Lower lobe of right lung (tissue), 2 donors: ENCODE data around the gene LATS2. TPM values are rescaled to one million over a fixed set of nuclear protein-coding genes. Genes with fewer than 3 reads are reported as not detected.

Source experiments
- ATAC-seq, 2 donors: fragments of 200-7000 bp; cut with Tn5 transposase; one replicate each; pipeline ENCODE4 v1.9.1; 2020 to 2022; ENCODE audit warnings: mild to moderate bottlenecking in 2 of 2, moderate library complexity in 2 of 2
- DNase-seq: peaks from one replicate; pipeline ENCODE4 v3.0.0-alpha.2; 2020
- H3K27ac ChIP-seq: fragments of 200-600 bp; one replicate; pipeline ENCODE4 v1.8.0; 2022
- H3K27me3 ChIP-seq: fragments of 200-600 bp; one replicate; pipeline ENCODE4 v1.8.0; 2022; ENCODE audit warnings: low read depth
- H3K36me3 ChIP-seq: fragments of 200-600 bp; one replicate; pipeline ENCODE4 v1.8.0; 2022; ENCODE audit warnings: mild to moderate bottlenecking
- H3K4me1 ChIP-seq: fragments of 200-600 bp; one replicate; pipeline ENCODE4 v1.8.0; 2022
- H3K4me3 ChIP-seq: fragments of 200-600 bp; one replicate; pipeline ENCODE4 v1.8.0; 2022; ENCODE audit warnings: mild to moderate bottlenecking
- H3K9me3 ChIP-seq: fragments of 200-600 bp; one replicate; pipeline ENCODE4 v1.8.0; 2022
- CTCF ChIP-seq: fragments of 200-600 bp; IDR thresholded peaks from one replicate; pipeline ENCODE4 v1.8.0; 2022; ENCODE audit warnings: antibody characterized with exemption, mild to moderate bottlenecking
- intact Hi-C: fragments of 100-400 bp; cut with DNase I; formaldehyde crosslinking; loops from one replicate; pipeline ENCODE4 v1.11.0; 2022
- total RNA-seq: library from RNA; stranded (reverse); fragmentation: NEBNext Ultra II Directional; extraction: Animal tissue kit (Norgen Biotek cat#: 25700); gene quantifications from one replicate; pipeline ENCODE4 v1.2.1, GENCODE V29; 2021
- donor health status: DM: no; HTN: yes; CAD: no; lungs with severe emphysema.

The LATS2 gene
- total RNA-seq, 1 donor from 2014 or later = 26.1 TPM

DNA sequence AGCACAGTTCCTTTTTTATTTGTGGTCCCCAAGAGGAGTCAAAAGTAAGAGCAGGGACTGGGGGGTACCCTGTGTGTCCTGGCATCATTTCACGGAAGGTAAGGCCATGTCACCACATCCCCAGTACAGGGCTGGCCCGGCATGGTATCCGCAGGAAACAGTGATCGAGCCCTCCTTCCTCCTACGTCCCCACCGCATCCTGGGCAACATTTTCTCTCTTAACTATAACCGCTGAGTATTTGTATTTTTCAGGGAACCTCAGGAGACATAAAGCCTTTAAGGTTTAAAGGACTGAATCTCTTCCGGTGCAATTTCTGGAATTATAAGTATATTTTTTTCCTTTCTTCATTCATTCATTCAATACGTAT, 13.6 kb upstream of the LATS2 start:
- Histone ChIP-seq H3K4me1 (peaks cover 21% of the 10 kb centered on the region), H3K36me3 (no peaks in the 10 kb centered on the region), H3K27ac (peak overlapping the region; percentile 84), H3K4me3 (peak overlapping the region; percentile 65), H3K9me3 (no peaks in the 10 kb centered on the region), H3K27me3 (no peaks in the 10 kb centered on the region)
- DNase-seq = no peak
- ATAC-seq = peak; percentile 47 to 77
- TF ChIP-seq CTCF = no peak
- intact Hi-C loops = no loop called here

DNA sequence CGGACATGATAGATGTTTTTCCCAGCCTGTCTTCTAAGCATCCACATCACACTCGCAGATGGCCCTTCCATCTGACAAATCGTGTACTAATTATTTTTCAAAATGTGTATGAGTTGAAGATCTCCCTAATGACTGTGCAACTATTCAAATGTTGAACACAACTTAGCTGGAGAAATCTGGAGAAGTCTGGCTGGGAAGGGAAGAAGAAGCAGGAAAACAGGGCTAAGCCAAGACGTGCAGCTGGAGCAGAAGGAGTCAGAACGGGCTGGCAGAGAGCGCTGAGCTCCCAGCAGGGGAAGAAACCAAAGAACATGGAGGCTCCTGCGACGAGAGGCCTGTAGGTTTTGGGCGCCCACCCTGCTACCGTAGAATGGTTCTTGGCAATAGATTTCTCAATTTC, 13.2 kb upstream of the LATS2 start:
- intact Hi-C loops = no loop called here
- no peak overlapping the region for H3K4me3 ChIP-seq
- H3K9me3 ChIP-seq = no peaks in the 10 kb centered on the region
- DNase-seq (no peak), ATAC-seq (no peak)
- TF ChIP-seq CTCF = no peak
- H3K27me3 ChIP-seq = no peaks in the 10 kb centered on the region
- H3K36me3 ChIP-seq = no peaks in the 10 kb centered on the region
- peaks cover 21% of the 10 kb centered on the region for H3K4me1 ChIP-seq
- H3K27ac ChIP-seq = peak overlapping the region; percentile 84

DNA sequence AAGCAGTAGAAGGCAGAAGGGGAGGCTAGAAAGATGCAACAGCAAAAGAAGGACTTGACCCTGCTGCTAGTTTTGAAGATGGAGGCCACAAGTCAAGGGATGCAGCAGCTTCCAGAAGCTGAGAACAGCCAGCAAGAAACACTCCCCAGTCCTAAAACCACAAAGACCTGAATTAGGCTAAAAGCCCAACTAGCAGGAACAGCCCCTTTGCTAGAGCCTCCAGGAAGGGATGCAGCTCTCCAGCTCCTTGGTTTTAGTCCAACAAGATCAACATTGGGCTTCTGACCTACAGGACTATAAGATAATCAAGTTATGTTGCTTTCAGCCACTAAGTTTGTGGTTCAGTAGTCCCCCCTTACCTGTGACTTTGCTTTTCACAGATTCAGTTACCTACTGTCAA, 10.5 kb upstream of the LATS2 start:
- H3K27ac ChIP-seq = no peak overlapping the region
- peaks cover 26% of the 10 kb centered on the region for H3K4me1 ChIP-seq
- ATAC-seq = no peak
- no peak for DNase-seq
- no peak overlapping the region for H3K4me3 ChIP-seq
- H3K9me3 ChIP-seq = no peaks in the 10 kb centered on the region
- intact Hi-C loops = no loop called here
- no peaks in the 10 kb centered on the region for H3K27me3 ChIP-seq
- H3K36me3 ChIP-seq = no peaks in the 10 kb centered on the region
- no peak for TF ChIP-seq CTCF

- no peak overlapping the region for H3K27ac ChIP-seq
- no peaks in the 10 kb centered on the region for H3K9me3 ChIP-seq
- ATAC-seq = no peak
- TF ChIP-seq CTCF = no peak
- no peak for DNase-seq
- intact Hi-C loops = no loop called here
- no peaks in the 10 kb centered on the region for H3K27me3 ChIP-seq
- H3K4me1 ChIP-seq = peaks cover 26% of the 10 kb centered on the region
- H3K36me3 ChIP-seq = no peaks in the 10 kb centered on the region
- H3K4me3 ChIP-seq = no peak overlapping the region
Measured at GRCh38 chr13:21071015-21071414, 9.6 kb upstream of the LATS2 start.

- DNase-seq = no peak
- H3K27ac ChIP-seq = no peak overlapping the region
- peak; percentile 70 to 82 for ATAC-seq
- H3K27me3 ChIP-seq = no peaks in the 10 kb centered on the region
- H3K36me3 ChIP-seq = no peaks in the 10 kb centered on the region
- TF ChIP-seq CTCF = no peak
- intact Hi-C loops = no loop called here
- no peak overlapping the region for H3K4me3 ChIP-seq
- H3K9me3 ChIP-seq = no peaks in the 10 kb centered on the region
- peaks cover 17% of the 10 kb centered on the region for H3K4me1 ChIP-seq
Measured at GRCh38 chr13:21069561-21070004, 8.2 kb upstream of the LATS2 start.

GRCh38 chr13:21067848-21068247, 6.5 kb upstream of the LATS2 start:
- DNase-seq = no peak
- Histone ChIP-seq H3K9me3 (no peaks in the 10 kb centered on the region), H3K27ac (no peak overlapping the region), H3K4me1 (peaks cover 14% of the 10 kb centered on the region), H3K27me3 (no peaks in the 10 kb centered on the region), H3K4me3 (no peak overlapping the region), H3K36me3 (no peaks in the 10 kb centered on the region)
- no peak for TF ChIP-seq CTCF
- ATAC-seq = no peak
- intact Hi-C loops = no loop called here
